Middle frontal gyrus (tissue), 1 donor: ENCODE results near the gene ZNF296.

Source experiments
- DNase-seq: peaks from one replicate; pipeline ENCODE4 v3.0.0-alpha.2; 2015; ENCODE audit warnings: low spot score; ENCODE audit errors: extremely low spot score

ZNF296 gene

GRCh38 chr19:45025264-45025663 is 51.0 kb downstream of the ZNF296 start:
- no peak for DNase-seq

GRCh38 chr19:45023048-45023447 is 53.2 kb downstream of the ZNF296 start:
- no peak for DNase-seq

GRCh38 chr19:45021971-45022370 is 54.3 kb downstream of the ZNF296 start:
- no peak for DNase-seq
